ENCODE measurements around the gene CAPG. TPM values are rescaled to one million over a fixed set of nuclear protein-coding genes. Genes with fewer than 3 reads are reported as not detected.

Gene CAPG
- polyA plus RNA-seq, 2 of the 4 experiments (the other 2 are of a cell fraction): 57.5 to 81.0 TPM

- Histone ChIP-seq H3K9me3 (peaks cover 12% of the 10 kb centered on the region; the same call in 2 of the 3 replicates), H3K4me1 (no peaks in the 10 kb centered on the region), H3K4me3 (no peak overlapping the region), H3K27ac (no peak overlapping the region), H3K4me2 (no peak overlapping the region)
- CTCF ChIA-PET: interaction anchor here (0.8 to 41.9 kb wide), 8 partner anchors 10 to 334 kb away, joined by 3 to 1185 read pairs (median 5); partner anchors contain the start of genes ELMOD3, GGCX, MAT2A and RETSAT
- no peak for FAIRE-seq
- TF ChIP-seq, protein P1, sequence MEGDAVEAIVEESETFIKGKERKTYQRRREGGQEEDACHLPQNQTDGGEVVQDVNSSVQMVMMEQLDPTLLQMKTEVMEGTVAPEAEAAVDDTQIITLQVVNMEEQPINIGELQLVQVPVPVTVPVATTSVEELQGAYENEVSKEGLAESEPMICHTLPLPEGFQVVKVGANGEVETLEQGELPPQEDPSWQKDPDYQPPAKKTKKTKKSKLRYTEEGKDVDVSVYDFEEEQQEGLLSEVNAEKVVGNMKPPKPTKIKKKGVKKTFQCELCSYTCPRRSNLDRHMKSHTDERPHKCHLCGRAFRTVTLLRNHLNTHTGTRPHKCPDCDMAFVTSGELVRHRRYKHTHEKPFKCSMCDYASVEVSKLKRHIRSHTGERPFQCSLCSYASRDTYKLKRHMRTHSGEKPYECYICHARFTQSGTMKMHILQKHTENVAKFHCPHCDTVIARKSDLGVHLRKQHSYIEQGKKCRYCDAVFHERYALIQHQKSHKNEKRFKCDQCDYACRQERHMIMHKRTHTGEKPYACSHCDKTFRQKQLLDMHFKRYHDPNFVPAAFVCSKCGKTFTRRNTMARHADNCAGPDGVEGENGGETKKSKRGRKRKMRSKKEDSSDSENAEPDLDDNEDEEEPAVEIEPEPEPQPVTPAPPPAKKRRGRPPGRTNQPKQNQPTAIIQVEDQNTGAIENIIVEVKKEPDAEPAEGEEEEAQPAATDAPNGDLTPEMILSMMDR (IDR thresholded peaks at IDR 0.05): no peak
- TF ChIP-seq KDM1A (IDR thresholded peaks at IDR 0.05; ENCODE audit: low read depth): no peak
- TF ChIP-seq MAFK (IDR thresholded peaks at IDR 0.05; ENCODE audit: partially characterized antibody): no peak
- TF ChIP-seq TFCP2L1 (CRISPR knock-in tag; IDR thresholded peaks at IDR 0.05): no peak
- TF ChIP-seq CEBPB (IDR thresholded peaks at IDR 0.05): no peak
- TF ChIP-seq SREBF2 (IDR thresholded peaks at IDR 0.05): no peak
- no peak for TF ChIP-seq MYC (IDR thresholded peaks at IDR 0.05; ENCODE audit: borderline replicate concordance, low read length)
- no peak for TF ChIP-seq EHF (CRISPR knock-in tag; IDR thresholded peaks at IDR 0.05)
- TF ChIP-seq HDAC2 (IDR thresholded peaks at IDR 0.05): no peak
- TF ChIP-seq RCOR1 (IDR thresholded peaks at IDR 0.05; ENCODE audit: low read depth, low read length): no peak
- no peak for TF ChIP-seq FOSL2 (IDR thresholded peaks at IDR 0.05)
- no peak for TF ChIP-seq FOSL2 (CRISPR knock-in tag; IDR thresholded peaks at IDR 0.05)
- TF ChIP-seq CBX2 (IDR thresholded peaks at IDR 0.05; ENCODE audit: borderline replicate concordance, low read depth): no peak
- no peak for TF ChIP-seq SMC3 (IDR thresholded peaks at IDR 0.05)
- TF ChIP-seq ZC3H11A (IDR thresholded peaks at IDR 0.05): no peak
- TF ChIP-seq MAZ (IDR thresholded peaks at IDR 0.05; ENCODE audit: borderline replicate concordance, low read depth, low read length): no peak
- TF ChIP-seq CBX8 (IDR thresholded peaks at IDR 0.05): no peak
- DNase-seq (ENCODE audit: low read depth in 1 of 2, low spot score in 1 of 2): no peak
- POLR2A ChIA-PET: no interaction called here
- 85% methylated on average over 14 of the region's 14 CpGs for WGBS (ENCODE audit: missing lambda C conversion rate)
- ATAC-seq: no peak
These were observed 9.4 kb downstream of the CAPG start for GRCh38 chr2:85400541-85401463.

DNA sequence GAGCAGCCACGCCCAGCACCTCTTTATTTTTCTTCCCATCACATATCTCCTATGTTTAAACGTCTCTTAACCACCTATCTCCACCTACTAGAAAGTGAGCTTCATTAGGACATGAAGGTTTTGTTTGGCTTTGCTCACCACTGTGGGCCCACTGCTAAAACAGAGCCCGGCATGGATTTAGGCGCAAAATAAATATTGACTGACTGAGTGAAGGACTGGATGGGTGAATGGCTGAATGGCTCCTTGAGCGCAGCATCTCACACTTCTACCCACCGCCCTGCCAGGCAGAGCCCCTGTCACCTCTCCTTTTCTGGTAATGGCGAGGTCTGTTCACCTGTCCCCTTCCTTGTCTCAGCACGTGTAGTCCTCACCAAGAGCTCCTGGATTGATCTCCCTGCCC is 10.1 kb downstream of the CAPG start:
- DNase-seq (ENCODE audit: low read depth in 1 of 2, low spot score in 1 of 2): no peak
- Histone ChIP-seq H3K27ac (no peak overlapping the region), H3K4me1 (no peaks in the 10 kb centered on the region), H3K4me2 (no peak overlapping the region), H3K4me3 (no peak overlapping the region), H3K9me3 (peaks cover 12% of the 10 kb centered on the region; the same call in 2 of the 3 replicates)
- no peak for ATAC-seq
- no peak for TF ChIP-seq NPAS2 (CRISPR knock-in tag; IDR thresholded peaks at IDR 0.05; ENCODE audit: borderline replicate concordance)
- no peak for TF ChIP-seq HOXA7 (CRISPR knock-in tag; IDR thresholded peaks at IDR 0.05)
- CTCF ChIA-PET: interaction anchor here (0.7 to 41.9 kb wide), 9 partner anchors 8 to 237 kb away, joined by 3 to 1185 read pairs (median 5); partner anchors contain the start of genes ELMOD3, GGCX, MAT2A and RETSAT
- no peak for FAIRE-seq
- POLR2A ChIA-PET: interaction anchor here (0.6 kb wide), 1 partner anchor 19 kb away, joined by 3 read pairs; the partner anchor contains the start of gene SH2D6
- WGBS (ENCODE audit: missing lambda C conversion rate): 85% methylated on average over 8 of the region's 8 CpGs

DNA sequence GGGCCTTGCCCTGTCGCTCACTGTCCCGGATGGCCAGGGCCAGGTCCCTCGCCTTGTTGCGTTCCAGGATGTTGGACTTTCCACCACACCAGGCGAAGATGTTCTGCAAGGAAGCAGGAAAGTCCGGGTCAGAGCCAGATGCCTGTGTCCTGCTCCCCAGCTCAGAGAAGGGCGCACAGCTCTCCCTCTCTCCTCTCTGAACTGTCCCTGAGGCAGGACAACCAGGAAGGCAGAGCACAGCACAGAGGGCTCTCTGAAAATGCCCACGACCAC is 11.0 kb downstream of the CAPG start:
- POLR2A ChIA-PET: interaction anchor here (1.5 kb wide), 1 partner anchor 140 kb away, joined by 3 read pairs; the partner anchor contains the start of gene MAT2A
- H3K4me2 ChIP-seq: no peak overlapping the region
- CTCF ChIA-PET: interaction anchor here (1.2 to 41.9 kb wide), 7 partner anchors 9 to 238 kb away, joined by 3 to 1185 read pairs (median 5); partner anchors contain the start of genes GGCX and MAT2A
- H3K27ac ChIP-seq: no peak overlapping the region
- WGBS (ENCODE audit: missing lambda C conversion rate): 85% methylated on average over 8 of the region's 8 CpGs
- ATAC-seq (no peak), FAIRE-seq (no peak), DNase-seq (ENCODE audit: low read depth in 1 of 2, low spot score in 1 of 2) (no peak)
- H3K4me1 ChIP-seq: no peaks in the 10 kb centered on the region
- TF ChIP-seq FOXS1 (CRISPR knock-in tag; IDR thresholded peaks at IDR 0.05) (no peak), ATOH8 (CRISPR knock-in tag; IDR thresholded peaks at IDR 0.05; ENCODE audit: low read depth) (no peak), SREBF2 (IDR thresholded peaks at IDR 0.05) (no peak), POLR2AphosphoS2 (conservative IDR thresholded peaks at IDR 0.05; ENCODE audit: low read length) (no peak), ESRRA (IDR thresholded peaks at IDR 0.05; ENCODE audit: borderline replicate concordance, low read length) (no peak)
- peaks cover 10% of the 10 kb centered on the region; the same call in 2 of the 3 replicates for H3K9me3 ChIP-seq
- H3K4me3 ChIP-seq: no peak overlapping the region
